Stimulated activated CD8-positive, alpha-beta memory T cell treated with anti-CD3 and anti-CD28 coated beads, Interleukin-4, amount 100 ng/mL, for 48 hours (primary cell): ENCODE data around the gene DOCK4.

ENCODE experiments used
- DNase-seq: peaks from one replicate; pipeline ENCODE4 v3.0.0-alpha.2; 2020

DOCK4 gene

GRCh38 chr7:112186300-112186699 lies 19.9 kb downstream of the DOCK4 start:
- DNase-seq: no peak

DNA sequence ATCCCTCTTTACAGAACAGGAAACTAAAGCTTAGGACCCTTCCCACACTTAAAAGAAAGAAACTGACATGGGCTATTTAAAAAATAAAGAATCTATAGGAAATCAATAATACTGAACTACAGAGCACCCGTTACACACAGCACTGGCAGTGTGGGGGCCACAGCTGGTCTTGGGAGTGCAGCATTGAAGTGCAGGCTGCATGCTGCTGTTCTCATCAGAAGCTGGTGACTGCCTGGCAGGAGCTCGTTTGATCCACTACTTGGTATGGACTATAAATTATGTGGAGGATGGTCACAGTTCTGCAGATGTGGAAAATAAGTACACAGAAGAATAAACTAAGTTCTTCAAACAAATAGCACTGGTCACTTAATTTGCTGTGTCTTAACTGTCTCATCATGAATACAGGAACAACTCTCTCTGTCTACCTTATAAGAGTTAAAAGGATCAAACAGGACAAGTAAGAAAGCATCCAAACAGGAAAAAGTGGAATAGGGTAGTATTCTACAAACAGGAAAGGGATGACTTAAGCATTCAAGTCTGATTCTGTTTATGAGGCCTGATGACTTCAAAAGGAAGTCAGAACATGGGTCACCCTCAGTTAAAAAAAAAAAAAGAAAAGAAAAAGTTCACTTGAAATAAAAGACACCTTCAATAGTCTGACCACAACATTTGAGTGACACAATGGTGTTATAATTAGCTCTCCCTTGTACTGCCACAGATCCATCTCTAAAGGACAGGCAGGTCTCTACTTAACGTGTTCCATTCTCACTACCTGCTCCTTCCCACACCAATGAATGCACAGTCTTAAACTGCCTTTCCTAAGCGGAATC lies 21.0 kb downstream of the DOCK4 start:
- DNase-seq: no peak

DNA sequence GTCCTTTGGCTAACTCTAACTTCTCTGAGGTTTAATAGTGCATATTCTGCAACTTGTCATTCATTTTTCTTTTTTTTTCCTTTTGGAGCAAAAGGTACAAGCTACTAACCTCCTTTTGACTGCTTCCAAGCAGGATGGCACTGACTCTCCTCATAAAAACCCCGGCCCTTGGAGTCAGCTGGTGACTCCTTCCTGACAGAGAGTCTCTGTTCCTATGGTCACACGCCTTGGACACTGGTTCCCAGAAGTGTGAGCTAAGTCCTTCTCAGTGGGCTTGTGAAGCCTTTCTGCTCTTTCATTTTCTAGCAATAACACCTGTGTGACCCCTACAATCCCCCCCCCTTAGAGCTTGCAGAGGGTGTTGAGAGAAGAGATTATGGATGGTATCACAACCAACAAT lies 21.7 kb downstream of the DOCK4 start:
- DNase-seq: no peak

DNA sequence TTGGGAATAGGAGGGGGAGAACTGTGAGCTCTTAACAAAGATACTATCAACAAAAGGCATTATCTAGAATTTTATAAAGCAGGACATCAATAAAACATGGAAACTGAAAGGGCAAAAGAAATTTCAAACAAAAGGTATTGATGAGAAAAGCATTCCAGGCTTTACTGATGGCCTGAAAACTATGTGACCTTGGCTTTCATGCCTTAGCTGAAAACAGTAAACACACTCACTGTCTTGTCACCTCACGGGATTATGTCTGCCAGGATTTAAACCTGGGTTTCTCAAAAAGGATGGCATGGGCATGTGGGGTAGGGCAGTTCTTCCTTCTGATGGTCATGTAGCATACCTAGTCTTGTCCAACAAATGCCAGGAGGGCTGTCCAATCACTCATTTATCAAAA lies 22.9 kb downstream of the DOCK4 start:
- no peak for DNase-seq

GRCh38 chr7:112182749-112183148 lies 23.4 kb downstream of the DOCK4 start:
- no peak for DNase-seq

DNA sequence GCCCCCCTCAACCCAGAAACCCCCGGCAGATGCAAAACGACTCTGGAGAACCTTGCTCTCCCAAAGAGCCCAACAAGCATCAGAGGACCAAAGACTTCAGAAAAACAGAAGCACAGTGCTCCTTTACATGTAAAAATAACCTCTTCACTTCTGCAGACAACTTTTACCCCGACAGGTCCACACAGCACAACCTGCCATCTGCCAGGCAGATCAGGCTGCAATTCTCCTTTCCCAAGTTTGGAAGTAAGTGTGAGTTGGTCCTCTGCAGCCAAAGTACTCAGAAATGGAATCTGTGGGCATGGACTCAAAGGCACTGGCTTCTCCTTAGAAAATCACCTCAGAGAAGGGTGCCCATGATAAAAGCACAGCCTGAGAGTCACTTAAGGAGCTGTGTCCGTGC lies 26.0 kb downstream of the DOCK4 start:
- no peak for DNase-seq

DNA sequence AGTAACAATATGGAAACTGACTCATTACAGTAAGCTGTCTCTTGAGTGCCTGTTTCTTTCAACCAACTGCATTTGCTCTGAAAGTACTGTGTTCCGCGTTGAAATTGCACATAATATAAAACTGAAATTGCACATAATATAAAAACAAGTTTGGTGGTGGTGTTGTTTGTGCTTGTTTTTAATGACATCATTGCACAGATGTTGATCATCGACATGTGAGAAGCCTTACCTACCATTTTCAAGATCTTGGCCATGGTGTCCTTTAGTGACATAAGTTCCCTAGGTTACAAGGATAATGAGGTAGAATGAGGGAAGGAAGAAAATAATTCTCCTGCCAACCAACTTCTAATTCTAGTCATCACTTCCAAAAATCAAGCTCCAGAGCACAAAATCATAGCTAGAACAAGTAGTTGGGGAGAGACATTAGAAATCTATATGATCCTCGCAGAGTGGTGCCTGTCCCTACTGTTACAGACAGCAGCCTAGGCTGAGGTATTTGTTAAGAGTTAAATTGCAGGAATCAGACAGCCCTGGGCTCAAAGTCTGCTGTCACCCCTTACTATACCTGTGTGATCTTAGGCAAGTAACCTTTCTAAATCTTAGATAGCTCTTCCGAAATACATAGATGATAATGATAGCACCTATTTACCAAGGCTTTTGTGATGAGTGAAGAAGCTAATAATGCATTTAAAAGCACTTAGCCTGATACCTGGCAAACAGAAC lies 29.3 kb downstream of the DOCK4 start:
- DNase-seq: no peak

DNA sequence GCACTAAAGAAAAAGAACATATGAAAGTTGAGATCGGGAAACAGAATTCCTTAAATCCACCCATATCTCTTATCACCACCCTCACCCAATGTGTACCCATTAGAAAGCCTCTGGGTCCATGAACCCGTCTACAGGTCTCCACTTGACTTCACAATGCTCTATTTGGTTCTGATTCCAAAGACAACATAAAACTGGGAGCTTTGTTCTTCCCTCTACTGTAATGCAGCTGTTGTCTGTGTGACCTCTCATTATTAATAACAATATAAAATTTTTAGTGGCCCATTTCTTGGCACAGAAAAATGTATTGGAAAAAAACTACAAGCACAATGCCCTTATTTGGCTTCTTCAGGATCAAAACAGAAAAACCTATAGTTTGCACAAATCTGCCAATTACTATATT lies 30.0 kb downstream of the DOCK4 start:
- DNase-seq: no peak

- DNase-seq: no peak
These were observed 32.0 kb downstream of the DOCK4 start for GRCh38 chr7:112174192-112174591.

DNA sequence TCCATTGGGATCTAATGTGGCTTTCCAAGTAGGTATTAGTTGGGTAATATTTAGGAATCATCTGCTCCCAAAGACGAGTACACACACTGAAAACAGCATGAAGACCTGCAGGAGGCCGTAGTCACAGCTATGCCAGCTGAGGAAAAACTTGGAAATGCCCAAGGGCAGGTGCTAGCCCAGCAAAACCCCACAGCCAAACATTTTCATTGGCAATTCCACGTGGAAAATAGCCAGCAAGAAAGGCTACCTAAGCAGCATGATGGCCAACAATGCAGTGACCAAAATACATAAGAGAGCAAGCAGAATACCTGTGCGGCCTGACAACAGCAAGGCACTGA lies 32.7 kb downstream of the DOCK4 start:
- no peak for DNase-seq

DNA sequence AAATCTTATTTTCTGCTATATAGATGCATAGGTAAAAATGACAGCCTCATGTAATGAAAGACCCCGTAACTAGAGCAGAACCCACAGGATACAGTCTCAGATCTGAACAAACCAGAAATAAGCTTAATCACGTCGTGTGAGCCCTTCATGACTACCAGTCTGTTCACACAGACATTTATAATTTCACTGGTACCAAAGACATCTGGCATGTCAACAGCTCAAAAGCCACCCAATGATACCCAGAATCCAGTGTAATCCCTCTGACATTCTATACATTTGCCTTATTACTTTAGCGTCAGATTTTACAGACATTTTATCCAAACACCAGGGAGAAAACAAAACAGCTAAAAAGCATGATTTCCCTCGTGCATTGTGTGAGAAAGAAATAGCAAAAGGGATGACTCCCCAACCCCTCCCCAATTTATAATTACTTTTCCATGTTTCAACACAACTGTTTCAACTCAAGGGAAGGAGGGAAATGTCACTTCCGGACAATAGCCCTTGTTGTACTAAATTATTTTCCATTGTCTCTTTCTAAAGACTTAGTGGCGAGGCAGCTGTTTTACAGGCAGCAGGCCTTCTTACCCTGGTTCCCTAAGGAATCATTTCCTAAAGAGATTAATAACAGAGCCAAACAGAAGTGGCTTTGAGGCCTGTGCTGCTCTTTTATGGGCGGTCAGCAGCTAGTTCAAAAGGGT lies 33.2 kb downstream of the DOCK4 start:
- DNase-seq: no peak

DNA sequence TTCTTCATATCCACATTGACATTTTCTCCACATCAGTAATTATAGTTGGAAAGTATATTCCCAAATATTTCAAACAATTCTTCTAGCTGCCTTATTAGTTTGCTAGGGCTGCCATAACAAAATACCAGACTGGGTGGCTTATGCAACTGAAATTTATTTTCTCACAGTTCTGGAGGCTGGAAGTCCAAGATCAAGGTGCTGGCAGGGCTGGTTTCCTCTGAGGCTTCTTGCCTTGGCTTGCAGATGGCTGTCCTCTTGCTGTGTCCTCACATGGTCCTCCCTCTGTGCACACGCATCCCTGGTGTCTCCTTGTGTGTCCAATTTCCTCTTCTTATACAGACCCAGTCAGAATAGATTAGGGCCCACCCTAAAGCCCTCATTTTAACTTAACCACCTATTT lies 34.5 kb downstream of the DOCK4 start:
- DNase-seq: no peak

DNA sequence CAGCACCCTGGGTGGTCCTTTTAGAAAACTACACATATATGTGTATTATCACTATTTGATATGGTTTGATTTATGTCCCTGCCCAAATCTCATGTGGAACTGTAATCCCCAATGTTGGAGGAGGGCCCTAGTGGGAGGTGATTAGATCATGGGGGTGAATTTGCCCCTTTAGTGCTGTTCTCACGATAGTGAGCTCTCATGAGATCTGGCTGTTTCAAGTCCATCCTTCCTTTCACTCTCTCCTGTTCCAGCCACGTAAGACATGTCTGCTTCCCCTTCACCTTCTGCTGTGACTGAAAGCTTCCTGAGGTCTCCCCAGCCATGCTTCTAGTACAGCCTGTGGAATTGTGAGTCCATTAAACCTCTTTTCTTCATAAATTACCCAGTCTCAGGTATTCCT lies 37.3 kb downstream of the DOCK4 start:
- DNase-seq: no peak

DNA sequence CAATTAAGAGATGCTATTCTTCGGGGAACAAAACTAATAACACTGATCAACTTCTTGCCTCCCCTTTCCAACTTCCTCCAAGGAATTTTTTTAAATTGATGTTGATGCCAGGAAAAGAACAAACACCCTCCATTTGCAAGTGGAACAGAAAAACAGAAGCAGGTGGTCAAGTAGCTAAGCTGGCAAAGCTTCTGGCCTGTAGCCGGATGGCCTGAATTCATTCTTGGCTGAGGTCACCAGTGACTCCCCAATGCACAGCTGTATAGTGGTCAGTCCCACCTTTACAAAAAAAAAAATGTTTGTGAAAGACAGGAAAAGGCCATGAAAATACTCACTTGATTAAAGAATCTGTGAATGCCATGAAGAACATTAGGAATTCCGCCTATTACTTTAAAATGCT lies 39.1 kb downstream of the DOCK4 start:
- no peak for DNase-seq

GRCh38 chr7:112162784-112163506 lies 43.3 kb downstream of the DOCK4 start:
- DNase-seq: no peak

DNA sequence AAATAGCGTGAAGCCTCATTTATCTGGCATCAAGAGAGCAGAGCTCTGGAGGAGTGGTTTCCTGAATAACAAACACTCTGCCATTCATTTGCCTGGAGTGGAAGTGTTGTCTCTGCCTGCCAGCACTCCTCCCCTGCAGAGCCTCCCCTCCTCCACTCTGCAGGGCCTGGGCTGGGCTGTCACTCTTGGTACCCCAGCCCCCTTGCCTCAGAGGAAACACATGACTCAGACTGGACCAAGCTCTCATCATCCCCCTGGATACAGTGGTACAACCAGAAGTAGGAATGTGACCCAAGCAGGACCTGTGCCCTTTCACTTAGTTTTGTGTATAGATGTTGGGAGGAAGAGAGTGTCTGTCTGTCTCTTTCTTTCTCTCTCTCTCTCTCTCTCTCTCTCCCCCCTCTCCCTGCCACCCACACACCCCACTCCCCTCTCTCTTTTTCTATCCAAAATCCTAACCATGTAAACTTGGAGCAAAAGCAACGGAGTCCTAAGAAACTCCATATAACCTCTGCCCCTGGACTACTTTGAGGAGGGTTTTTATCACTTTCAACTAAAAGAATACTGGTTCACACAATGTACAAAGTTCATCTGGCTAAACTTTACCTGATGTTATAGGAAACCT lies 43.9 kb downstream of the DOCK4 start:
- no peak for DNase-seq

GRCh38 chr7:112161253-112162141 lies 44.7 kb downstream of the DOCK4 start:
- no peak for DNase-seq

DNA sequence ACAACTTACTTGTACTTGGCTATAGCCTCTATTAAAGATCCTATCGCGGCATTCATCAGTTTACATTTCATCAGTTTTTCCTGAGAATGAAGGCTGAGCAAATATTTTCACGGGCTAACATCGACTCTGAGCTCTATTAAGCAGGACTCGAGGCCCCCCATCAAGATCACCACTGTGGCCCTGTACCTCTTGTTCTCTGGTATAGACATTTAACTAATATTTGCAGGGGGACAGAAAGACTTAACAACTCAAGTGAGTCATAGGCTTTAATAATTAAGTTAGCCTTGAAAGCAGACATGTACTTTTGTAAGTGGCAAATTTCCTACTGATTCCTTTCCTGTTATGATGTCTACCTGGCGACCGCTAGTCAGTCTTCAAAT lies 45.4 kb downstream of the DOCK4 start:
- DNase-seq: no peak

DNA sequence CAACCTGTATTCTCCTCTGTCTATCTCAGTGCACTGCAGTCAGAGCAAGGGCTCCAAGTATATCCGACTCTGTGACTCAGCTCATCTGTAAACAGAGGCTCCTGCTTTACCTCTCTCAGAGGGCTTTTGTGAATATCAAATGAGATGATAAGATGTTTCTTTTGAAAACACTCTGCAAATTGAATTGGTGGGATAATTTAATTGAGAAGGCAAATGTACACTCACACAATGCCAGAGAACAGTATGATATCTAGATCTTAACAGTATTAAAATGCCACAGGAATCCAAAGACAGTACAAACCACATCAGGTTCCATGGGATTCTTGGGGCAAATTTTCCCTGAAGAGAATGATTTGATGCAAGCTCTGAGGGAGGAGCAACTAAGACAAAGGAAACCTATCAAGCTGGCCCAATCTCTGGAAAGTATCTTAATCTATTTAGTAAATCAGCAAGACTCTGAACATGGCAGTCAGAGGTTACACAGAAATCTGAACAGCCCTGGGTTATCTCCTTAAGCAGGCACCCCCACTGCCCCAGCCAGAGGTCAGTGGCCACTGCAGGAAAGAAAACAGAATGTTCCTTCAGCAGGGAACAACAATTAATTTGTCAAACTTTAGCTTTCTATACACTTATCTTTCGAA lies 45.9 kb downstream of the DOCK4 start:
- DNase-seq: no peak

GRCh38 chr7:112159351-112159750 lies 46.8 kb downstream of the DOCK4 start:
- no peak for DNase-seq

DNA sequence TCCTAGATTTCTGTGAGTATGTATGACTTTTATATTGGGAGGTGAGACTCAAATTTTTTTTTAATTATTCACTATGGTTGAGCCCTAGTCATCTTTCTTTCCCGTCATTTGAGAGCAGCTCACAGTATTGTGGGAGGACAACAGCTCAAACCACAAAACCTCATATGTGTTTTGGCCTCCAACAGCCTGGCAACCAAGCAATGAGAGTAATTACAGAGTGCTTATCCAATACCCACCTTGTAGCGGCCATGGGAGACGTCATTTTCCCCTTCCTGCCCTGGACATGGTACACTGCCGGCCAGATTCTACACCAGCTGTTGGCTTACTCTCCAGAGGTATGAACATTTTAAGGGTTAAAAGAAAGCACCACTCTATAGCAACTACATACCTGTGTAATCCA lies 49.1 kb downstream of the DOCK4 start:
- DNase-seq: no peak
